Left colon (tissue), 2 donors: ENCODE measurements around the gene SLC25A41. TPM values are rescaled to one million over a fixed set of nuclear protein-coding genes. Genes with fewer than 3 reads are reported as not detected.
"Not testable (repeated sequence)": the region's sequence is repeated elsewhere in the genome, so short reads cannot be mapped to it uniquely, and the experiment has no call there.

ENCODE experiments used
- ATAC-seq: fragments of 200-7000 bp; cut with Tn5 transposase; one replicate; pipeline ENCODE4 v1.9.1; 2020; ENCODE audit warnings: mild to moderate bottlenecking, moderate library complexity
- DNase-seq, 2 donors: peaks; one replicate each; pipeline ENCODE4 v3.0.0-alpha.2; 2020
- intact Hi-C, 2 donors: fragments of 100-400 bp; cut with DNase I in 1 of 2; cut with micrococcal nuclease in 1 of 2; formaldehyde crosslinking; loops; one replicate each; pipeline versions ENCODE4 v1.11.2 to v1.14.0; 2022; cut with DNase I, micrococcal nuclease
- total RNA-seq, 2 donors: library from RNA; stranded (reverse); fragmentation: NEBNext Ultra II Directional; extraction: Animal tissue kit (Norgen Biotek cat#: 25700); gene quantifications; one replicate each; pipeline ENCODE4 v1.2.1, GENCODE V29; 2021
- donor health status: DM: no; HTN: no; CAD: no.
- donor health status: DM: yes; HTN: yes; CAD: no.

SLC25A41 gene
- total RNA-seq, 2 donors from 2014 or later, result 0.47 to 0.85 TPM

GRCh38 chr19:6414793-6415590 is 18.6 kb downstream of the SLC25A41 start:
- DNase-seq, result no peak
- ATAC-seq, result no peak
- intact Hi-C loops, result no loop called here

GRCh38 chr19:6413721-6414643 is 19.6 kb downstream of the SLC25A41 start:
- DNase-seq, result no peak
- ATAC-seq, result no peak
- intact Hi-C loops, result no loop called here

GRCh38 chr19:6413291-6413690 is 20.3 kb downstream of the SLC25A41 start:
- no peak for ATAC-seq
- no peak for DNase-seq
- intact Hi-C loops, result no loop called here

- intact Hi-C loops, result no loop called here
- ATAC-seq (peak; percentile 88), DNase-seq (peak; percentile 46 to 74)
Measured at GRCh38 chr19:6412447-6413091, 21.0 kb downstream of the SLC25A41 start.

GRCh38 chr19:6412061-6412446 is 21.5 kb downstream of the SLC25A41 start:
- intact Hi-C loops, result no loop called here
- DNase-seq (no peak), ATAC-seq (no peak)

- no peak for ATAC-seq
- intact Hi-C loops, result no loop called here
Measured at GRCh38 chr19:6409346-6409745, 24.2 kb downstream of the SLC25A41 start.

GRCh38 chr19:6406401-6406800 is 27.2 kb downstream of the SLC25A41 start:
- DNase-seq (no peak), ATAC-seq (no peak)
- intact Hi-C loops, result no loop called here

More at GRCh38 chr19:6409346-6409745, 24.2 kb downstream of the SLC25A41 start:
- no peak for DNase-seq

- intact Hi-C loops, result no loop called here
- ATAC-seq (peak; percentile 92), DNase-seq (peak; percentile 79 to 85)
Measured at GRCh38 chr19:6402837-6403608, 30.5 kb downstream of the SLC25A41 start.

GRCh38 chr19:6402058-6402457 is 31.5 kb downstream of the SLC25A41 start:
- DNase-seq, result no peak
- intact Hi-C loops, result no loop called here
- peak; percentile 48 for ATAC-seq

GRCh38 chr19:6400062-6400944 is 33.3 kb downstream of the SLC25A41 start:
- intact Hi-C loops, ATAC-seq, DNase-seq: not testable (repeated sequence)

- ATAC-seq, result no peak
- DNase-seq, result no peak
- intact Hi-C loops, result no loop called here
Measured at GRCh38 chr19:6396305-6396704, 37.3 kb downstream of the SLC25A41 start.

- no peak for ATAC-seq
- intact Hi-C loops, result no loop called here
- DNase-seq, result no peak
Measured at GRCh38 chr19:6394831-6395230, 38.7 kb downstream of the SLC25A41 start.

- intact Hi-C loops, result no loop called here
- DNase-seq (no peak), ATAC-seq (no peak)
Measured at GRCh38 chr19:6393983-6394412, 39.6 kb downstream of the SLC25A41 start.

GRCh38 chr19:6393074-6393982 is 40.2 kb downstream of the SLC25A41 start, which contains the start of gene GTF2F1:
GTF2F1 (minus strand) TSS chr19:6393164; CDS start chr19:6392995, 169 bp downstream.
- intact Hi-C loops, result no loop called here
- DNase-seq (peak; percentile 93 to 95), ATAC-seq (peak; percentile 93)

- DNase-seq (no peak), ATAC-seq (no peak)
- intact Hi-C loops, result no loop called here
Measured at GRCh38 chr19:6392221-6393073, 41.1 kb downstream of the SLC25A41 start.

GRCh38 chr19:6387372-6387771 is 46.2 kb downstream of the SLC25A41 start:
- ATAC-seq (no peak), DNase-seq (no peak)
- intact Hi-C loops, result no loop called here
